Caco-2 (cell line): ENCODE results near the gene SVIL. TPM values are rescaled to one million over a fixed set of nuclear protein-coding genes. Genes with fewer than 3 reads are reported as not detected.
"Not testable (repeated sequence)": the region's sequence is repeated elsewhere in the genome, so short reads cannot be mapped to it uniquely, and the experiment has no call there.

Experiments
- BruUV-seq: library from RNA; stranded (reverse); fragments of 400-500 nt; replicated peaks from 2 replicates; lab custom pipeline; 2021; lab: Mats Ljungman, UMichigan
- CTCF ChIA-PET: fragments of 300-600 bp; sonication (Branson Sonifier 250); formaldehyde crosslinking; loops from one replicate; lab custom pipeline; 2022; ENCODE audit warnings: antibody characterized with exemption; lab: Charles Lee
- POLR2A ChIA-PET: fragments of 300-600 bp; sonication (Branson Sonifier 250); formaldehyde crosslinking; loops from one replicate; lab custom pipeline; 2022; ENCODE audit warnings: antibody characterized with exemption; lab: Charles Lee
- DNase-seq, 2 experiments: peaks; one replicate each; pipeline versions ENCODE4 v3.0.0 to v3.0.0-alpha.2; 2020 to 2022
- H3K27me3 ChIP-seq: replicated peaks from 2 replicates; pipeline ENCODE4 v1.6.0; 2011; ENCODE audit warnings: low read length; ENCODE audit not compliant: control insufficient read depth, insufficient read depth
- H3K36me3 ChIP-seq: 2 replicates; pipeline ENCODE4 v1.5.1; 2011; ENCODE audit warnings: low read length; ENCODE audit not compliant: control insufficient read depth, insufficient read depth
- H3K4me1 ChIP-seq: fragments of 250-450 bp; sonication (Bioruptor Pico); 2 replicates; pipeline ENCODE4 v1.5.1; 2020; ENCODE audit warnings: mild to moderate bottlenecking
- H3K4me3 ChIP-seq: 2 replicates; pipeline ENCODE4 v1.5.1; 2011; ENCODE audit warnings: low read depth, mild to moderate bottlenecking, control low read depth, low read length
- H3K9me3 ChIP-seq: fragments of 250-450 bp; sonication (Bioruptor Pico); 2 replicates; pipeline ENCODE4 v1.5.1; 2020; ENCODE audit warnings: mild to moderate bottlenecking, moderate library complexity
- H3K27ac Mint-ChIP-seq: one replicate; pipeline ENCODE4 v1.8.0; 2022; ENCODE audit warnings: mixed read lengths; ENCODE audit not compliant: unreplicated experiment
- H3K27me3 Mint-ChIP-seq: one replicate; pipeline ENCODE4 v1.8.0; 2022; ENCODE audit warnings: mixed read lengths; ENCODE audit not compliant: insufficient read depth, unreplicated experiment
- H3K36me3 Mint-ChIP-seq: one replicate; pipeline ENCODE4 v1.8.0; 2022; ENCODE audit warnings: mild to moderate bottlenecking, mixed read lengths; ENCODE audit not compliant: insufficient read depth, unreplicated experiment
- H3K4me1 Mint-ChIP-seq: one replicate; pipeline ENCODE4 v1.8.0; 2022; ENCODE audit warnings: low read depth, mixed read lengths; ENCODE audit not compliant: unreplicated experiment
- H3K4me3 Mint-ChIP-seq: one replicate; pipeline ENCODE4 v1.8.0; 2022; ENCODE audit warnings: mild to moderate bottlenecking, moderate library complexity, mixed read lengths; ENCODE audit not compliant: unreplicated experiment
- H3K9me3 Mint-ChIP-seq: one replicate; pipeline ENCODE4 v1.8.0; 2022; ENCODE audit warnings: mixed read lengths; ENCODE audit not compliant: unreplicated experiment
- intact Hi-C: fragments of 100-400 bp; cut with micrococcal nuclease; formaldehyde crosslinking; loops from one replicate; pipeline ENCODE4 v1.10.0; 2022; ENCODE audit not compliant: unreplicated experiment
- total RNA-seq: library from RNA; stranded (reverse); gene quantifications from 2 replicates; pipeline ENCODE4 v1.2.3, GENCODE V29; 2022
- TF ChIP-seq, protein P1 (sequence below), 2 experiments: fragments of 200-600 bp in 1 of 2; IDR thresholded peaks; 1 replicate in 1 of 2; 2 replicates in 1 of 2; pipeline versions ENCODE4 v1.5.1 to v1.8.0; 2011 to 2022; ENCODE audit warnings: antibody characterized with exemption in 1 of 2, control low read depth in 1 of 2, inconsistent platforms in 1 of 2, low read depth in 1 of 2, low read length in 1 of 2, mild to moderate bottlenecking in 1 of 2, moderate library complexity in 1 of 2; ENCODE audit not compliant: insufficient read depth in 1 of 2, severe bottlenecking in 1 of 2, unreplicated experiment in 1 of 2

SVIL gene
- total RNA-seq, 1 experiment from 2014 or later = 54.4 TPM

DNA sequence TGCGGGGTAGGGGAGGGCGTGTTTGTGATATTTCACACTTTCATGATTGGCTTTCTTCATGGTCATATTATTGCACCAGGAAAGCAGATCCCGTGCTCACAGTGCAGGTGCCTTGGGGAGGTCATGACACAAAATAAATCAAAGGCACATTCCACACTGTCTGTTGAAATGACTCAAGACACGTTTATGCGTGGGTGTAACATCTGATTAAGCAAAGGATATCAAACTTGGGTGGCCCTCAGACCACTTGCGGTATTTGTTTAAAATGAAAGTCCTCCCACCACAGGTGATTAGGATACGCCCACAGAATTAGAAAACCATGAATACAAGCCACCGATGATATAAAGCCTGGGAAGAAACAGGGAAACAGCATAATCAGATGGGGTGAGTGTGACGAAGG, 51.1 kb downstream of the SVIL start:
- Mint-ChIP-seq H3K36me3 (peaks cover 40% of the 10 kb centered on the region), H3K27me3 (no peaks in the 10 kb centered on the region), H3K27ac (peak overlapping the region; percentile 31), H3K9me3 (no peaks in the 10 kb centered on the region), H3K4me1 (peaks cover 12% of the 10 kb centered on the region), H3K4me3 (no peak overlapping the region)
- no peak for DNase-seq
- Histone ChIP-seq H3K9me3 (no peaks in the 10 kb centered on the region), H3K4me3 (no peak overlapping the region), H3K4me1 (peaks cover 11% of the 10 kb centered on the region), H3K27me3 (no peaks in the 10 kb centered on the region), H3K36me3 (no peaks in the 10 kb centered on the region)
- TF ChIP-seq, protein P1, sequence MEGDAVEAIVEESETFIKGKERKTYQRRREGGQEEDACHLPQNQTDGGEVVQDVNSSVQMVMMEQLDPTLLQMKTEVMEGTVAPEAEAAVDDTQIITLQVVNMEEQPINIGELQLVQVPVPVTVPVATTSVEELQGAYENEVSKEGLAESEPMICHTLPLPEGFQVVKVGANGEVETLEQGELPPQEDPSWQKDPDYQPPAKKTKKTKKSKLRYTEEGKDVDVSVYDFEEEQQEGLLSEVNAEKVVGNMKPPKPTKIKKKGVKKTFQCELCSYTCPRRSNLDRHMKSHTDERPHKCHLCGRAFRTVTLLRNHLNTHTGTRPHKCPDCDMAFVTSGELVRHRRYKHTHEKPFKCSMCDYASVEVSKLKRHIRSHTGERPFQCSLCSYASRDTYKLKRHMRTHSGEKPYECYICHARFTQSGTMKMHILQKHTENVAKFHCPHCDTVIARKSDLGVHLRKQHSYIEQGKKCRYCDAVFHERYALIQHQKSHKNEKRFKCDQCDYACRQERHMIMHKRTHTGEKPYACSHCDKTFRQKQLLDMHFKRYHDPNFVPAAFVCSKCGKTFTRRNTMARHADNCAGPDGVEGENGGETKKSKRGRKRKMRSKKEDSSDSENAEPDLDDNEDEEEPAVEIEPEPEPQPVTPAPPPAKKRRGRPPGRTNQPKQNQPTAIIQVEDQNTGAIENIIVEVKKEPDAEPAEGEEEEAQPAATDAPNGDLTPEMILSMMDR (IDR thresholded peaks at IDR 0.05; ENCODE audit: insufficient read depth in 1 of 2, low read depth in 1 of 2, low read length in 1 of 2, severe bottlenecking in 1 of 2, unreplicated experiment in 1 of 2) = no peak
- ChIA-PET POLR2A (no interaction called here), CTCF (no interaction called here)
- intact Hi-C loops = no loop called here
- no TSS peak for BruUV-seq

DNA sequence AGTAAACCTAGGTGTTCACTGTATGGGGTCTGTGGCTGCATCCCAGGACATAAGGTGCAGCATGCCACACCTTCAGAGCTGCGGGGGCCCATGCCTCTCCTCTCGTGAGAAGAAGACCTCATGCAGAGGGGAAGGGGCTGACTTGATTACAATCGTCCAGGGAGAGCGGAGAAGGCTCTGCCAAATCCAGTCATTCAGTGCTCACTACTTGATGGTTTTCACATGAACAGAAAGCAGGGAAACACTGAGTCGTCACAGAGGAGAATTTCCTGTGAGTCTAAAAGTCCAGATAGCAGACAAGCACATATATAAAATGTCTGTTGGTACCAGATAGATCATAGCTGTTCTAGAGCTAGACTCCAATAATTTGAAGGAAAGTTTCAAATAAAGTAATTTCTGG, 52.0 kb downstream of the SVIL start:
- H3K9me3 Mint-ChIP-seq, POLR2A ChIA-PET, BruUV-seq, H3K4me1 ChIP-seq, intact Hi-C loops, DNase-seq, H3K4me3 Mint-ChIP-seq, H3K27me3 ChIP-seq, H3K27me3 Mint-ChIP-seq, H3K9me3 ChIP-seq, H3K27ac Mint-ChIP-seq, H3K36me3 ChIP-seq, H3K4me3 ChIP-seq, CTCF ChIA-PET: not testable (repeated sequence)
- Mint-ChIP-seq H3K36me3 (peaks cover 40% of the 10 kb centered on the region), H3K4me1 (peaks cover 12% of the 10 kb centered on the region)

DNA sequence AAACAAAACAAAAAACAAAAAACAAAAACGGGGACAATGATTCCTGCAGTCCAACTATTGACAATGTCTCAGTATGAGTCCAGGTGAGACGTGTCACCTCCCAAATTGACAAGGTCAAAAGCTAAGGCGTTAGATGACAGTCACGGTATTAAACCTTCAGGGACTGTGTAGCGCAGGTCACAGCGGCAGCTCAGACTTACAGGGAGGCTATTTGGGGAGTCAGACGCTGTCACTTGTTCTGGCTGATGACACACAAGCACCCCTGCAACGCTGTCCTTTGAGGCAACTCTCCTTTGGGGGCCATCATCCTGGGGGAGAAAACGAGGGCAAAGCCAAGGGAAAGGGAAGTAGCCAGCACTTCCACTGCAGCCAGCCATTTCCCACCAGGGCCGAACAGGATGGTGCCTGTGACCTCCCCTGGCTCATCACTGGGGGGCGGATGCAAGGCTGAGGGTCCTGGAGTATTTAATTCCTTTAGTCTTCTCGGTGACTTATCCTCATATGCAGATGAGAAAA, 55.3 kb downstream of the SVIL start:
- Mint-ChIP-seq H3K27ac (no peak overlapping the region), H3K9me3 (no peaks in the 10 kb centered on the region), H3K27me3 (no peaks in the 10 kb centered on the region), H3K4me1 (peaks cover 6% of the 10 kb centered on the region), H3K36me3 (peaks cover 27% of the 10 kb centered on the region), H3K4me3 (no peak overlapping the region)
- DNase-seq = no peak
- CTCF ChIA-PET = no interaction called here
- H3K4me1 ChIP-seq = no peaks in the 10 kb centered on the region
- no peaks in the 10 kb centered on the region for H3K27me3 ChIP-seq
- POLR2A ChIA-PET = no interaction called here
- no peaks in the 10 kb centered on the region for H3K9me3 ChIP-seq
- H3K4me3 ChIP-seq = no peak overlapping the region
- TF ChIP-seq, protein P1 (IDR thresholded peaks at IDR 0.05; ENCODE audit: insufficient read depth in 1 of 2, low read depth in 1 of 2, low read length in 1 of 2, severe bottlenecking in 1 of 2, unreplicated experiment in 1 of 2) = no peak
- no peaks in the 10 kb centered on the region for H3K36me3 ChIP-seq
- BruUV-seq = no TSS peak
- intact Hi-C loops = no loop called here

DNA sequence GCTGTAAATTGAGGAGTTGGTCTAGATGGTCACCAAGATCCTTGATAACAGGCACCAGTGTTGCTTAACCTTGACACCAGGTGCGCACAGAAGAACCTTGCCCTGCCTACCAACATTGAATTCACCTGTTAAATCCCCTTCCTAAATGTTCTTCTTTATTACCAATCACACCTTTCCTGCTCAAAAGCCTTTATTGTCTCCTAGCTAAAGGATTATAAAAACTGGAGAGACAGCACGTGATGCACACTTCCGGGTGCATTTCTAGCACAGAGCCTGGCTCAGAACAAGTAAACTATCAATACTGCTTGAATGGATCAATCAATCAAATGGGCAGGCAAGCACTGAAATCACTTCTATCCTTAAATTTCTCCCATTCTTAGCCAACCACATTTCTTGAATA, 56.3 kb downstream of the SVIL start:
- H3K4me1 Mint-ChIP-seq = peaks cover 6% of the 10 kb centered on the region
- Histone ChIP-seq H3K4me3 (no peak overlapping the region), H3K36me3 (no peaks in the 10 kb centered on the region), H3K9me3 (no peaks in the 10 kb centered on the region), H3K4me1 (no peaks in the 10 kb centered on the region), H3K27me3 (no peaks in the 10 kb centered on the region)
- BruUV-seq = no TSS peak
- no peaks in the 10 kb centered on the region for H3K27me3 Mint-ChIP-seq
- H3K36me3 Mint-ChIP-seq = peaks cover 24% of the 10 kb centered on the region
- TF ChIP-seq, protein P1 (IDR thresholded peaks at IDR 0.05; ENCODE audit: insufficient read depth in 1 of 2, low read depth in 1 of 2, low read length in 1 of 2, severe bottlenecking in 1 of 2, unreplicated experiment in 1 of 2) = no peak
- intact Hi-C loops = no loop called here
- no peak overlapping the region for H3K4me3 Mint-ChIP-seq
- CTCF ChIA-PET = no interaction called here
- no peak for DNase-seq
- H3K9me3 Mint-ChIP-seq = no peaks in the 10 kb centered on the region
- POLR2A ChIA-PET = no interaction called here
- H3K27ac Mint-ChIP-seq = no peak overlapping the region
